ENCODE data around the gene GDPD5.

DNA sequence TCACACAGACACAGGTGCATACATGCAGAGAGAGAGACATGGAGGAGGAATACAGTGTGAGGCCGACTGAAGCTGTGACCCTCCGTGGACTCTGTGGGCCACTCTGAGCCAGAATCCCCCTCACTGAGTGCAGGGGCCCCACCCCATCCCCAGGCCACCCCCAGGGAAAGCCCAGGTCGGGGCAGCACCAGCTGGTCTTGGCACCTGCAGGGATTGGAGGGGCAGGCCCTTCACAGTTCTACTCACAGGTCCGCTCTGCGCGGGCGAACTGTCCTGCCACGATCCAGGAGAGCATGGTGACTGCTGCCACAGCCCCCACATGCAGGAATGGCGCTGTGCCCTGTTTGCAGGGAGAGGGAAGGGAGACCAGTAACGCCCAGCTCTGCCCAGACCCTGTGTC, 76.5 kb downstream of the GDPD5 start:
- TF ChIP-seq, protein P1, sequence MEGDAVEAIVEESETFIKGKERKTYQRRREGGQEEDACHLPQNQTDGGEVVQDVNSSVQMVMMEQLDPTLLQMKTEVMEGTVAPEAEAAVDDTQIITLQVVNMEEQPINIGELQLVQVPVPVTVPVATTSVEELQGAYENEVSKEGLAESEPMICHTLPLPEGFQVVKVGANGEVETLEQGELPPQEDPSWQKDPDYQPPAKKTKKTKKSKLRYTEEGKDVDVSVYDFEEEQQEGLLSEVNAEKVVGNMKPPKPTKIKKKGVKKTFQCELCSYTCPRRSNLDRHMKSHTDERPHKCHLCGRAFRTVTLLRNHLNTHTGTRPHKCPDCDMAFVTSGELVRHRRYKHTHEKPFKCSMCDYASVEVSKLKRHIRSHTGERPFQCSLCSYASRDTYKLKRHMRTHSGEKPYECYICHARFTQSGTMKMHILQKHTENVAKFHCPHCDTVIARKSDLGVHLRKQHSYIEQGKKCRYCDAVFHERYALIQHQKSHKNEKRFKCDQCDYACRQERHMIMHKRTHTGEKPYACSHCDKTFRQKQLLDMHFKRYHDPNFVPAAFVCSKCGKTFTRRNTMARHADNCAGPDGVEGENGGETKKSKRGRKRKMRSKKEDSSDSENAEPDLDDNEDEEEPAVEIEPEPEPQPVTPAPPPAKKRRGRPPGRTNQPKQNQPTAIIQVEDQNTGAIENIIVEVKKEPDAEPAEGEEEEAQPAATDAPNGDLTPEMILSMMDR (IDR thresholded peaks at IDR 0.05; ENCODE audit: low read length): no peak
- TF ChIP-seq EZH2 (IDR thresholded peaks at IDR 0.05; ENCODE audit: borderline replicate concordance, low read length): no peak
